Measurements from ENCODE around the gene KSR1. TPM values are rescaled to one million over a fixed set of nuclear protein-coding genes. Genes with fewer than 3 reads are reported as not detected.
"Not testable (repeated sequence)": the region's sequence is repeated elsewhere in the genome, so short reads cannot be mapped to it uniquely, and the experiment has no call there.

Gene KSR1
- polyA plus RNA-seq, 1 of the 3 experiments (the other 2 are of a cell fraction) = 7.5 TPM

DNA sequence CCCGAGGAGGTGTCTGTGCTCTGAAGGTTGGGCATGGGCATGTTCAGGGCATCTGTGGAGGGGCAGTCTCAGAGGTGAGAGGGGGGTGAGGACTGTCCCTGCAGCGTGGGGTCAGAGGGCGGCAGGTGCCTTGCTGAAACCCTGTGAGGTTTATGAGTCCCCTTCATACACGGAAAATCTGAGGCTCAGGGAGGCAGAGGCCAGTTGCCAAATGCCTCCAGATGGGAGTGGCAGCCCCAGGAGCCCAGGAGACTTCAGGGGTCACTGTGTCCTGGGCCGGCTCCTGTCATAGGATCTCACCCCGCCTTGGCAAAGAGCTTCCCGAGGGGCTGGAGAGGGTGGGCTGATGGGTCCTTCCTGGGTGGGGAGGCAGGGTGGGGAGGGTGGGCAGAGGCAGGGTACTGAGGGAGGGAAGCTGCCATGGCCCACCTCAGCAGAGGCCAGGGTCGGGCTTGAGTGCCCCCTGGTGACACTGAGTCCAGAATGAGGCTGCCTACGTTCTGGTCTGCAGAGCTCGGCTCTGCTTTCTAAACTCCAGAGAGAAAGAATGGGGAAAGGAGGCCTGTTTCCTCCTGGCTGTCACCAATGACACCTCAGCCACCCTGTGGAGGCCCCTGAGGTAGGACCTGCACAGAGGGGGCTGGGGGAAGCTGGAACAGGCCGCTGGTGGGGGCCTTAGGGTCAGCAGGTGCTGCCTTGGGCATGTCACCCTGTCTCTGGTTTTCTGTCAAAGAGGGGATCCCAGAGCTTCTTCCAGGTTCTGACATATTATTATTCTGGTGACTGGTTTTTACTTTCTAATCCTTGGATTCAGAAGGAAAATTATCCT lies 175.9 kb downstream of the KSR1 start:
- H3K9me2 ChIP-seq = no peaks in the 10 kb centered on the region
- 70% methylated on average over 7 of the region's 11 CpGs for WGBS (ENCODE audit: low lambda C conversion rate)
- H3K36me3 ChIP-seq (replicated peaks in 1 of 2; ENCODE audit: control insufficient read depth in 1 of 2, insufficient read depth in 2 of 2, low read length in 1 of 2) = no peaks in the 10 kb centered on the region
- no peaks in the 10 kb centered on the region for H4K20me1 ChIP-seq (ENCODE audit: insufficient read depth)
- no peak overlapping the region for H3K27ac ChIP-seq (ENCODE audit: low read depth in 2 of 2, low read length in 1 of 2)
- TF ChIP-seq, protein P1, sequence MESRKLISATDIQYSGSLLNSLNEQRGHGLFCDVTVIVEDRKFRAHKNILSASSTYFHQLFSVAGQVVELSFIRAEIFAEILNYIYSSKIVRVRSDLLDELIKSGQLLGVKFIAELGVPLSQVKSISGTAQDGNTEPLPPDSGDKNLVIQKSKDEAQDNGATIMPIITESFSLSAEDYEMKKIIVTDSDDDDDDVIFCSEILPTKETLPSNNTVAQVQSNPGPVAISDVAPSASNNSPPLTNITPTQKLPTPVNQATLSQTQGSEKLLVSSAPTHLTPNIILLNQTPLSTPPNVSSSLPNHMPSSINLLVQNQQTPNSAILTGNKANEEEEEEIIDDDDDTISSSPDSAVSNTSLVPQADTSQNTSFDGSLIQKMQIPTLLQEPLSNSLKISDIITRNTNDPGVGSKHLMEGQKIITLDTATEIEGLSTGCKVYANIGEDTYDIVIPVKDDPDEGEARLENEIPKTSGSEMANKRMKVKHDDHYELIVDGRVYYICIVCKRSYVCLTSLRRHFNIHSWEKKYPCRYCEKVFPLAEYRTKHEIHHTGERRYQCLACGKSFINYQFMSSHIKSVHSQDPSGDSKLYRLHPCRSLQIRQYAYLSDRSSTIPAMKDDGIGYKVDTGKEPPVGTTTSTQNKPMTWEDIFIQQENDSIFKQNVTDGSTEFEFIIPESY (IDR thresholded peaks at IDR 0.05; ENCODE audit: borderline replicate concordance, low read depth) = no peak
- TF ChIP-seq TAF1 (IDR thresholded peaks at IDR 0.05; ENCODE audit: borderline replicate concordance, low read depth, low read length) (no peak), SIN3A (IDR thresholded peaks at IDR 0.05; ENCODE audit: borderline replicate concordance, low read depth, low read length) (no peak), RXRA (IDR thresholded peaks at IDR 0.05; ENCODE audit: borderline replicate concordance, low read depth) (no peak), MXI1 (IDR thresholded peaks at IDR 0.05; ENCODE audit: low read depth, low read length) (no peak), TEAD4 (IDR thresholded peaks at IDR 0.05; ENCODE audit: borderline replicate concordance, insufficient read depth) (no peak), YY1 (IDR thresholded peaks at IDR 0.05; ENCODE audit: low read depth) (no peak)
- TF ChIP-seq, protein P2, sequence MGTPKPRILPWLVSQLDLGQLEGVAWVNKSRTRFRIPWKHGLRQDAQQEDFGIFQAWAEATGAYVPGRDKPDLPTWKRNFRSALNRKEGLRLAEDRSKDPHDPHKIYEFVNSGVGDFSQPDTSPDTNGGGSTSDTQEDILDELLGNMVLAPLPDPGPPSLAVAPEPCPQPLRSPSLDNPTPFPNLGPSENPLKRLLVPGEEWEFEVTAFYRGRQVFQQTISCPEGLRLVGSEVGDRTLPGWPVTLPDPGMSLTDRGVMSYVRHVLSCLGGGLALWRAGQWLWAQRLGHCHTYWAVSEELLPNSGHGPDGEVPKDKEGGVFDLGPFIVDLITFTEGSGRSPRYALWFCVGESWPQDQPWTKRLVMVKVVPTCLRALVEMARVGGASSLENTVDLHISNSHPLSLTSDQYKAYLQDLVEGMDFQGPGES (IDR thresholded peaks at IDR 0.05; ENCODE audit: low read depth, low read length) = no peak
- TF ChIP-seq, protein P3, sequence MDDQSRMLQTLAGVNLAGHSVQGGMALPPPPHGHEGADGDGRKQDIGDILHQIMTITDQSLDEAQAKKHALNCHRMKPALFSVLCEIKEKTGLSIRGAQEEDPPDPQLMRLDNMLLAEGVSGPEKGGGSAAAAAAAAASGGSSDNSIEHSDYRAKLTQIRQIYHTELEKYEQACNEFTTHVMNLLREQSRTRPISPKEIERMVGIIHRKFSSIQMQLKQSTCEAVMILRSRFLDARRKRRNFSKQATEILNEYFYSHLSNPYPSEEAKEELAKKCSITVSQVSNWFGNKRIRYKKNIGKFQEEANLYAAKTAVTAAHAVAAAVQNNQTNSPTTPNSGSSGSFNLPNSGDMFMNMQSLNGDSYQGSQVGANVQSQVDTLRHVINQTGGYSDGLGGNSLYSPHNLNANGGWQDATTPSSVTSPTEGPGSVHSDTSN (IDR thresholded peaks at IDR 0.05) = no peak
- no peak for DNase-seq
- ChIA-PET POLR2A (no interaction called here), CTCF (interaction anchor here (0.8 to 1.6 kb wide), 6 partner anchors 18 to 251 kb away, joined by 3 to 9 read pairs (median 6); no protein-coding TSS in a partner anchor)
- no peak overlapping the region for H3K9ac ChIP-seq
- no peaks in the 10 kb centered on the region for H3K9me3 ChIP-seq
- H3K27me3 ChIP-seq (ENCODE audit: insufficient read depth) = no peaks in the 10 kb centered on the region
- no peaks in the 10 kb centered on the region; a peak in 1 of 4 replicates for H3K4me1 ChIP-seq (ENCODE audit: control insufficient read depth in 1 of 2, insufficient read depth in 2 of 2, low read depth in 1 of 2, low read length in 1 of 2)
- no peak overlapping the region for H2AFZ ChIP-seq (ENCODE audit: low read depth)
- H3K4me2 ChIP-seq = no peak overlapping the region
- H3K4me3 ChIP-seq (ENCODE audit: low read depth in 2 of 2, low read length in 1 of 2) = no peak overlapping the region
- no peaks in the 10 kb centered on the region for H3F3A ChIP-seq (replicated peaks; ENCODE audit: insufficient read depth)
- H3K79me2 ChIP-seq (ENCODE audit: insufficient read depth) = no peaks in the 10 kb centered on the region

DNA sequence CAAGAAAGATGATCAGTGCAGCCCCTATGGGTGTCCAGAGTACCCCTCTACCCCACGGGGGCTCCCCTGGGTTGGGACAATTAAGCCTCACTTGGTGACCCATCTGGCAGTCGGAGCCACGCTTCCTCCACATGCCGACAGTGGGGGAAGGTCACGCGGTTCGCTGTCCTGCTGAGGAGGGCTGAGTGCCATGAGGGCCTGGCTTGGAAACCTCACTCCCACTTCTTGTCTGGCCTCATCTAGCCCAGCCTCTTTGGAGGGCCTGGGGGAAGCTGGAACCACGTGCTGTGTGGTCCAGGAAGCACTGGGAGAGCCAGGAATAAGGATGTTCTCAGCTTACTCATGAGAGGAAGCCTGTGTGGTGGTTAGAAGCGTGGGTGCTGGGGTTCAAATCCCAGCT lies 176.5 kb downstream of the KSR1 start:
- H3K9me3 ChIP-seq; H3K4me3 ChIP-seq (ENCODE audit: low read depth in 2 of 2, low read length in 1 of 2); H3F3A ChIP-seq (replicated peaks; ENCODE audit: insufficient read depth); DNase-seq; H3K27me3 ChIP-seq (ENCODE audit: insufficient read depth); H3K27ac ChIP-seq (ENCODE audit: low read depth in 2 of 2, low read length in 1 of 2); POLR2A ChIA-PET; H3K79me2 ChIP-seq (ENCODE audit: insufficient read depth); H3K4me2 ChIP-seq; H2AFZ ChIP-seq (ENCODE audit: low read depth); H3K9me2 ChIP-seq; H3K36me3 ChIP-seq (replicated peaks in 1 of 2; ENCODE audit: control insufficient read depth in 1 of 2, insufficient read depth in 2 of 2, low read length in 1 of 2); H3K4me1 ChIP-seq (ENCODE audit: control insufficient read depth in 1 of 2, insufficient read depth in 2 of 2, low read depth in 1 of 2, low read length in 1 of 2); H4K20me1 ChIP-seq (ENCODE audit: insufficient read depth); H3K9ac ChIP-seq: not testable (repeated sequence)
- CTCF ChIA-PET = interaction anchor here (0.8 to 1.6 kb wide), 6 partner anchors 18 to 124 kb away, joined by 3 to 9 read pairs (median 6); no protein-coding TSS in a partner anchor
- 85% methylated on average over 7 of the region's 9 CpGs for WGBS (ENCODE audit: low lambda C conversion rate)
